C4-2B (cell line): ENCODE data around the gene PRRC1.

ENCODE experiments used
- CTCF ChIP-seq: fragments of 450-650 bp; conservative IDR thresholded peaks from 2 replicates; pipeline ENCODE4 v1.5.1; 2017; ENCODE audit warnings: mild to moderate bottlenecking
- ZFX ChIP-seq: fragments of 450-650 bp; IDR thresholded peaks from 2 replicates; pipeline ENCODE4 v1.6.1; 2017

GRCh38 chr5:127513408-127513970, 4.0 kb upstream of the PRRC1 start:
- TF ChIP-seq CTCF (no peak), ZFX (no peak)
